Amniotic stem cell (primary cell): ENCODE measurements around the gene EHBP1L1.

ENCODE experiments used
- DNase-seq: peaks from one replicate; lab custom pipeline; 2025; lab: John Stamatoyannopoulos, UW

The EHBP1L1 gene

GRCh38 chr11:65616575-65617001, 40.7 kb downstream of the EHBP1L1 start:
- no peak for DNase-seq

- DNase-seq: no peak
Measured at GRCh38 chr11:65617136-65617850, 41.4 kb downstream of the EHBP1L1 start.

GRCh38 chr11:65617990-65618751, 42.3 kb downstream of the EHBP1L1 start:
- no peak for DNase-seq

GRCh38 chr11:65618763-65619162, 42.9 kb downstream of the EHBP1L1 start:
- DNase-seq: no peak

GRCh38 chr11:65619281-65619928, 43.6 kb downstream of the EHBP1L1 start:
- no peak for DNase-seq

- no peak for DNase-seq
Measured at GRCh38 chr11:65620666-65621065, 44.8 kb downstream of the EHBP1L1 start.

GRCh38 chr11:65621460-65621859, 45.6 kb downstream of the EHBP1L1 start:
- DNase-seq: no peak

- no peak for DNase-seq
Measured at GRCh38 chr11:65622011-65622410, 46.2 kb downstream of the EHBP1L1 start.

- DNase-seq: no peak
Measured at GRCh38 chr11:65623177-65623576, 47.3 kb downstream of the EHBP1L1 start.

GRCh38 chr11:65623852-65624616, 48.2 kb downstream of the EHBP1L1 start:
- no peak for DNase-seq

GRCh38 chr11:65624931-65625627, 49.2 kb downstream of the EHBP1L1 start:
- DNase-seq: no peak

- no peak for DNase-seq
Measured at GRCh38 chr11:65625628-65626342, 49.9 kb downstream of the EHBP1L1 start.

GRCh38 chr11:65627202-65627601, 51.3 kb downstream of the EHBP1L1 start:
- no peak for DNase-seq

- no peak for DNase-seq
Measured at GRCh38 chr11:65629579-65629978, 53.7 kb downstream of the EHBP1L1 start.

GRCh38 chr11:65630215-65630614, 54.4 kb downstream of the EHBP1L1 start:
- no peak for DNase-seq

- DNase-seq: no peak
Measured at GRCh38 chr11:65633390-65634108, 57.7 kb downstream of the EHBP1L1 start.

- DNase-seq: no peak
Measured at GRCh38 chr11:65634109-65634436, 58.2 kb downstream of the EHBP1L1 start.

- no peak for DNase-seq
Measured at GRCh38 chr11:65634440-65634839, 58.6 kb downstream of the EHBP1L1 start.

- no peak for DNase-seq
Measured at GRCh38 chr11:65634905-65635731, 59.3 kb downstream of the EHBP1L1 start.
